Karpas-422 (cell line): ENCODE data around the gene ZNF679. TPM values are rescaled to one million over a fixed set of nuclear protein-coding genes. Genes with fewer than 3 reads are reported as not detected.
"Not testable (repeated sequence)": the region's sequence is repeated elsewhere in the genome, so short reads cannot be mapped to it uniquely, and the experiment has no call there.

Experiments used
- DNase-seq: peaks from one replicate; pipeline ENCODE4 v3.0.0-alpha.2; 2015
- H2AFZ ChIP-seq: fragments of 200-600 bp; sonication (generic); 2 replicates; pipeline ENCODE4 v1.6.1; 2014; ENCODE audit warnings: antibody characterized with exemption, low read length, mixed read lengths
- H3K27ac ChIP-seq: fragments of 200-600 bp; sonication (generic); 2 replicates; pipeline ENCODE4 v1.5.1; 2014; ENCODE audit warnings: mild to moderate bottlenecking, low read length, moderate library complexity
- H3K27me3 ChIP-seq: fragments of 200-600 bp; sonication (generic); 2 replicates; pipeline ENCODE4 v1.6.1; 2014; ENCODE audit warnings: low read length, mixed read lengths
- H3K36me3 ChIP-seq: fragments of 200-600 bp; sonication (generic); 2 replicates; pipeline ENCODE4 v1.6.1; 2014; ENCODE audit warnings: low read length, mixed read lengths; ENCODE audit not compliant: insufficient read depth
- H3K4me1 ChIP-seq: fragments of 200-600 bp; sonication (generic); 2 replicates; pipeline ENCODE4 v1.6.1; 2014; ENCODE audit warnings: mild to moderate bottlenecking, low read length, mixed read lengths
- H3K4me2 ChIP-seq: fragments of 200-600 bp; sonication (generic); 2 replicates; pipeline ENCODE4 v1.6.1; 2014; ENCODE audit warnings: low read length, low read depth, mild to moderate bottlenecking; ENCODE audit not compliant: poor library complexity, severe bottlenecking
- H3K4me3 ChIP-seq: fragments of 200-600 bp; sonication (generic); 2 replicates; pipeline ENCODE4 v1.5.1; 2014; ENCODE audit warnings: mild to moderate bottlenecking, antibody characterized with exemption, low read length, mixed read lengths
- H3K79me2 ChIP-seq: fragments of 200-600 bp; sonication (generic); 2 replicates; pipeline ENCODE4 v1.6.1; 2014; ENCODE audit warnings: mild to moderate bottlenecking, low read length, mixed read lengths
- H3K9ac ChIP-seq: fragments of 200-600 bp; sonication (generic); 2 replicates; pipeline ENCODE4 v1.6.0; 2014; ENCODE audit warnings: low read length
- H3K9me2 ChIP-seq: fragments of 200-600 bp; sonication (generic), shearing (Covaris generic); replicated peaks from 2 replicates; pipeline ENCODE4 v1.6.0; 2014; ENCODE audit warnings: mild to moderate bottlenecking, low read length, moderate library complexity; ENCODE audit not compliant: insufficient read depth
- H3K9me3 ChIP-seq: fragments of 300-700, 200-600 bp; sonication (generic); 2 replicates; pipeline ENCODE4 v1.6.1; 2014; ENCODE audit warnings: low read length, mixed read lengths
- H4K20me1 ChIP-seq: fragments of 200-600 bp; sonication (generic); 2 replicates; pipeline ENCODE4 v1.6.1; 2014; ENCODE audit warnings: mild to moderate bottlenecking, antibody characterized with exemption, low read length, low read depth; ENCODE audit not compliant: insufficient read depth
- total RNA-seq: library from RNA; depleted of rRNA; stranded (reverse); fragments of >200 nt; shearing (Covaris generic); gene quantifications from 2 replicates; pipeline ENCODE4 v1.2.3, GENCODE V29; 2014; ENCODE audit warnings: low replicate concordance; rRNA removed

Gene ZNF679
- total RNA-seq, 1 experiment from 2014 or later, result not detected

- Histone ChIP-seq H3K4me2 (peak overlapping the region; percentile 78), H3K4me3 (peak overlapping the region; percentile 73), H3K4me1 (peaks cover 22% of the 10 kb centered on the region), H3K9me3 (peaks cover 25% of the 10 kb centered on the region), H3K27ac (peak overlapping the region; percentile 86), H3K36me3 (peaks cover 44% of the 10 kb centered on the region), H3K27me3 (no peaks in the 10 kb centered on the region), H4K20me1 (no peaks in the 10 kb centered on the region), H2AFZ (no peak overlapping the region), H3K9ac (peak overlapping the region; percentile 81), H3K9me2 (no peaks in the 10 kb centered on the region), H3K79me2 (peaks cover 56% of the 10 kb centered on the region)
- DNase-seq, result peak; percentile 57
Measured at GRCh38 chr7:64314566-64314965, 86.3 kb downstream of the ZNF679 start.

- peak overlapping the region; percentile 73; the same call in 1 of the 2 replicates for H3K4me3 ChIP-seq
- H3K9me3 ChIP-seq, result peaks cover 27% of the 10 kb centered on the region
- H3K4me2 ChIP-seq, DNase-seq, H3K27ac ChIP-seq, H4K20me1 ChIP-seq, H3K27me3 ChIP-seq, H3K9ac ChIP-seq, H2AFZ ChIP-seq, H3K9me2 ChIP-seq: not testable (repeated sequence)
- peaks cover 51% of the 10 kb centered on the region for H3K36me3 ChIP-seq
- H3K4me1 ChIP-seq, result peaks cover 26% of the 10 kb centered on the region
- peaks cover 72% of the 10 kb centered on the region for H3K79me2 ChIP-seq
Measured at GRCh38 chr7:64316031-64316742, 87.9 kb downstream of the ZNF679 start.

Other genes with a start within 250 kb of the ZNF679 start
- gene ZNF722, start 229.6 kb upstream of the ZNF679 start, total RNA-seq, result not detected in 2 replicates
- not detected in 2 replicates for gene ZNF727, start 183.0 kb upstream of the ZNF679 start, total RNA-seq
- not detected in 2 replicates for gene ZNF735, start 21.3 kb upstream of the ZNF679 start, total RNA-seq
- gene ZNF736, start 85.5 kb downstream of the ZNF679 start, total RNA-seq, result 42.9 and 82.3 TPM in 2 replicates